HCT116 (cell line): Measurements from ENCODE around the gene KIAA1549. TPM values are rescaled to one million over a fixed set of nuclear protein-coding genes. Genes with fewer than 3 reads are reported as not detected.

Source experiments
- ATAC-seq: fragments of 200-7000 bp; cut with Tn5 transposase; 2 replicates; pipeline ENCODE4 v1.9.1; 2020; ENCODE audit warnings: mild to moderate bottlenecking, moderate library complexity
- BruUV-seq: library from RNA; stranded (reverse); fragments of 400-500 nt; replicated peaks from 2 replicates; lab custom pipeline; 2021; lab: Mats Ljungman, UMichigan
- CTCF ChIA-PET: fragments of 300-600 bp; sonication (Branson Sonifier 250); formaldehyde crosslinking; loops from one replicate; lab custom pipeline; 2021; ENCODE audit warnings: antibody characterized with exemption; lab: Charles Lee
- POLR2A ChIA-PET: fragments of 300-600, 350-600 bp; sonication (Branson Sonifier 250); formaldehyde crosslinking; loops from one replicate; lab custom pipeline; 2021; ENCODE audit warnings: antibody characterized with exemption; lab: Charles Lee
- RAD21 ChIA-PET, 2 experiments: fragments of 300-600 bp; sonication (Branson Sonifier 250); formaldehyde crosslinking; loops; one replicate each; lab custom pipeline; 2023; ENCODE audit warnings: low total read pairs in 2 of 2; ENCODE audit not compliant: uncharacterized antibody in 2 of 2, unreplicated experiment in 2 of 2, low non-redundant PET in 1 of 2; lab: Charles Lee
- DNase-seq: peaks from one replicate; pipeline ENCODE4 v3.0.0-alpha.2; 2010; ENCODE audit warnings: low read depth, low spot score
- H2AFZ ChIP-seq: fragments of 200-600 bp; shearing (Covaris generic), sonication (generic); 2 replicates; pipeline ENCODE4 v1.6.1; 2017; ENCODE audit warnings: low read depth, mixed run types, mixed read lengths, antibody characterized with exemption, low read length; ENCODE audit not compliant: poor library complexity, severe bottlenecking
- H3K27ac ChIP-seq: 2 replicates; pipeline ENCODE4 v1.5.1; 2012; ENCODE audit warnings: low read depth, low read length
- H3K27me3 ChIP-seq: fragments of 200-600 bp; sonication (generic); 2 replicates; pipeline ENCODE4 v1.6.1; 2016; ENCODE audit warnings: mixed run types, low read length, mixed read lengths; ENCODE audit not compliant: insufficient read depth
- H3K36me3 ChIP-seq, 2 experiments: fragments of 200-500 bp in 1 of 2; fragments of 200-600 bp in 1 of 2; sonication (Bioruptor generic) in 1 of 2; sonication (generic) in 1 of 2; 2 replicates each; pipeline versions ENCODE4 v1.5.1 to v1.6.1; 2014 to 2016; ENCODE audit warnings: low read length in 2 of 2, inconsistent platforms in 1 of 2, mixed read lengths in 1 of 2, mixed run types in 1 of 2; ENCODE audit not compliant: insufficient read depth in 2 of 2, control insufficient read depth in 1 of 2
- H3K4me1 ChIP-seq, 2 experiments: fragments of 200-600 bp in 1 of 2; sonication (generic) in 1 of 2; 2 replicates each; pipeline versions ENCODE4 v1.5.1 to v1.6.1; 2012 to 2017; ENCODE audit warnings: low read length in 2 of 2, inconsistent platforms in 1 of 2, mild to moderate bottlenecking in 1 of 2, mixed read lengths in 1 of 2, mixed run types in 1 of 2, moderate library complexity in 1 of 2; ENCODE audit not compliant: insufficient read depth in 2 of 2, control insufficient read depth in 1 of 2
- H3K4me2 ChIP-seq: fragments of 200-600 bp; sonication (generic); 2 replicates; pipeline ENCODE4 v1.6.1; 2017; ENCODE audit warnings: mixed run types, low read length, mixed read lengths
- H3K4me3 ChIP-seq, 2 experiments: fragments of 200-600 bp in 1 of 2; sonication (generic) in 1 of 2; replicated peaks in 1 of 2; 2 replicates each; pipeline ENCODE4 v1.5.1; 2011 to 2016; ENCODE audit warnings: low read length in 2 of 2, control low read depth in 1 of 2, low read depth in 1 of 2, mild to moderate bottlenecking in 1 of 2, mixed read lengths in 1 of 2, mixed run types in 1 of 2
- H3K79me2 ChIP-seq: fragments of 200-600 bp; sonication (generic); 2 replicates; pipeline ENCODE4 v1.6.1; 2017; ENCODE audit warnings: mild to moderate bottlenecking, mixed run types, low read length, moderate library complexity, mixed read lengths; ENCODE audit not compliant: insufficient read depth
- H3K9ac ChIP-seq: fragments of 200-600 bp; sonication (generic); 2 replicates; pipeline ENCODE4 v1.6.1; 2016; ENCODE audit warnings: low read length, mixed read lengths
- H3K9me2 ChIP-seq: fragments of 200-600 bp; sonication (generic), shearing (Covaris generic); 2 replicates; pipeline ENCODE4 v1.6.1; 2017; ENCODE audit warnings: mixed run types, mild to moderate bottlenecking, moderate library complexity; ENCODE audit not compliant: insufficient read depth
- H3K9me3 ChIP-seq, 2 experiments: fragments of 200-500 bp in 1 of 2; fragments of 200-600 bp in 1 of 2; sonication (Bioruptor generic) in 1 of 2; sonication (generic) in 1 of 2; 2 replicates each; pipeline ENCODE4 v1.6.1; 2014 to 2017; ENCODE audit warnings: low read length in 2 of 2, mixed read lengths in 2 of 2, inconsistent platforms in 1 of 2, low read depth in 1 of 2, mild to moderate bottlenecking in 1 of 2, mixed run types in 1 of 2, moderate library complexity in 1 of 2; ENCODE audit not compliant: control insufficient read depth in 1 of 2, insufficient read depth in 1 of 2
- H4K20me1 ChIP-seq: fragments of 200-600 bp; sonication (generic), shearing (Covaris generic); 2 replicates; pipeline ENCODE4 v1.6.1; 2017; ENCODE audit warnings: mixed run types, mild to moderate bottlenecking, moderate library complexity; ENCODE audit not compliant: insufficient read depth
- EGR1 ChIP-seq: IDR thresholded peaks from 2 replicates; pipeline ENCODE4 v1.6.1; 2012; ENCODE audit warnings: low read depth
- ELF1 ChIP-seq: IDR thresholded peaks from 2 replicates; pipeline ENCODE4 v1.6.1; 2012; ENCODE audit warnings: low read depth, borderline replicate concordance
- EZH2phosphoT487 ChIP-seq: fragments of 200-600 bp; IDR thresholded peaks from 2 replicates; pipeline ENCODE4 v1.6.1; 2018; ENCODE audit warnings: antibody characterized with exemption, borderline replicate concordance
- JUND ChIP-seq: IDR thresholded peaks from 2 replicates; pipeline ENCODE4 v1.6.1; 2012
- POLR2A ChIP-seq: IDR thresholded peaks from 2 replicates; pipeline ENCODE4 v1.7.0; 2011; ENCODE audit warnings: borderline replicate concordance; ENCODE audit not compliant: insufficient read depth, insufficient read length; ENCODE audit errors: extremely low read depth
- RAD21 ChIP-seq: IDR thresholded peaks from 2 replicates; pipeline ENCODE4 v1.6.1; 2012; ENCODE audit warnings: low read depth, mild to moderate bottlenecking
- SP1 ChIP-seq: IDR thresholded peaks from 2 replicates; pipeline ENCODE4 v1.6.1; 2012; ENCODE audit warnings: low read depth
- YY1 ChIP-seq: IDR thresholded peaks from 2 replicates; pipeline ENCODE4 v1.6.1; 2011; ENCODE audit warnings: low read length, low read depth, moderate library complexity, mild to moderate bottlenecking; ENCODE audit not compliant: insufficient replicate concordance; ENCODE audit errors: extremely low read depth
- ZFX ChIP-seq: fragments of 450-650 bp; IDR thresholded peaks from 2 replicates; pipeline ENCODE4 v1.6.1; 2017
- ZNF274 ChIP-seq: fragments of 200-500 bp; sonication (Bioruptor generic); IDR thresholded peaks from 2 replicates; pipeline ENCODE4 v1.6.1; 2014; ENCODE audit warnings: mild to moderate bottlenecking, low read depth, low read length, inconsistent platforms
- intact Hi-C: fragments of 100-400 bp; cut with micrococcal nuclease; formaldehyde crosslinking; loops from 2 replicates; pipeline ENCODE4 v1.10.0; 2022
- total RNA-seq: library from RNA; stranded (reverse); gene quantifications from one replicate; pipeline ENCODE4 v1.2.1, GENCODE V29; 2021; ENCODE audit not compliant: unreplicated experiment
- TF ChIP-seq, protein P1 (sequence below): IDR thresholded peaks from 2 replicates; pipeline ENCODE4 v1.6.1; 2011; ENCODE audit warnings: mild to moderate bottlenecking, low read length, moderate library complexity; ENCODE audit not compliant: insufficient replicate concordance; ENCODE audit errors: extremely low read depth
- TF ChIP-seq, protein P2 (sequence below): IDR thresholded peaks from 2 replicates; pipeline ENCODE4 v1.6.1; 2012; ENCODE audit warnings: low read depth
- TF ChIP-seq, protein P3 (sequence below): IDR thresholded peaks from 2 replicates; pipeline ENCODE4 v1.6.1; 2012

Gene KIAA1549
- total RNA-seq, 1 experiment from 2014 or later = 3.9 TPM

DNA sequence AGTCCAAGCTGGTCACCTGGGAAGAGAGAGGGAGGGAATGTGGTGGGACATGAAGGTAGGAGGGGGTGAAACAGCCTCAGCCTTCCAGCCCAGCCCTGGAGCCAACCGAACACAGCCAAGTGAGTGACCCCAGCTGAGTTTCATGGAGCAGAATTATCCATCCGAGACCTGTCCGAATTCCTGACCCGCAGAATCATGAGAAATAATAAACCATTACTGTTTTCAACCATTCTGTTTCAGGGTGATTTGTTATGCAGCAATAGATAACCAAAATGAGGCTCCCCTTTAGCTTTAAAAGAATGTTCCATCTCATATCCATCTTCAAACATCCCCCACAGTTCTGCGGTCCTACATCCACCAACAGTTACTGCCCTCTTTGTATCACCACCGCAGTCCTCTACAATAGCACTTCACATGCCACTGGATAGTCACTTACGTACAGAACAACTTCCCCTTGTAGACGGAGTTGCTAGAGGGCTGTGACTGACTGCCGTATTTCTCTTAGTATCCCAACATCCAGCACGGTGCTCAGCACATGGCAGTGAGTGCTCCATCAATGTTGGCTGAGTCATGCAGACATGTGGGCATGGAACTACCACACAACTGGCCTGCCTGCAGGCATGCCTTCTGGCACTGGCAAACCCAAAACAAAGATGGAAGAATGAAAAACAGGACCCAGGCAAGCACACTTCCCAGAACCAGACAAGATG lies 18.5 kb downstream of the KIAA1549 start:
- no peak for ATAC-seq
- POLR2A ChIA-PET = no interaction called here
- CTCF ChIA-PET = interaction anchor here (1.1 kb wide), 1 partner anchor 76 kb away, joined by 3 read pairs; no protein-coding TSS in a partner anchor

More for the DNA sequence above, 18.5 kb downstream of the KIAA1549 start:
- H3K36me3 ChIP-seq = no peaks in the 10 kb centered on the region
- peaks cover 9% of the 10 kb centered on the region; the same call in 1 of the 2 replicates for H3K79me2 ChIP-seq
- H3K27ac ChIP-seq = no peak overlapping the region
- TF ChIP-seq JUND = no peak
- TF ChIP-seq, protein P1, sequence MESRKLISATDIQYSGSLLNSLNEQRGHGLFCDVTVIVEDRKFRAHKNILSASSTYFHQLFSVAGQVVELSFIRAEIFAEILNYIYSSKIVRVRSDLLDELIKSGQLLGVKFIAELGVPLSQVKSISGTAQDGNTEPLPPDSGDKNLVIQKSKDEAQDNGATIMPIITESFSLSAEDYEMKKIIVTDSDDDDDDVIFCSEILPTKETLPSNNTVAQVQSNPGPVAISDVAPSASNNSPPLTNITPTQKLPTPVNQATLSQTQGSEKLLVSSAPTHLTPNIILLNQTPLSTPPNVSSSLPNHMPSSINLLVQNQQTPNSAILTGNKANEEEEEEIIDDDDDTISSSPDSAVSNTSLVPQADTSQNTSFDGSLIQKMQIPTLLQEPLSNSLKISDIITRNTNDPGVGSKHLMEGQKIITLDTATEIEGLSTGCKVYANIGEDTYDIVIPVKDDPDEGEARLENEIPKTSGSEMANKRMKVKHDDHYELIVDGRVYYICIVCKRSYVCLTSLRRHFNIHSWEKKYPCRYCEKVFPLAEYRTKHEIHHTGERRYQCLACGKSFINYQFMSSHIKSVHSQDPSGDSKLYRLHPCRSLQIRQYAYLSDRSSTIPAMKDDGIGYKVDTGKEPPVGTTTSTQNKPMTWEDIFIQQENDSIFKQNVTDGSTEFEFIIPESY = no peak
- TF ChIP-seq, protein P2, sequence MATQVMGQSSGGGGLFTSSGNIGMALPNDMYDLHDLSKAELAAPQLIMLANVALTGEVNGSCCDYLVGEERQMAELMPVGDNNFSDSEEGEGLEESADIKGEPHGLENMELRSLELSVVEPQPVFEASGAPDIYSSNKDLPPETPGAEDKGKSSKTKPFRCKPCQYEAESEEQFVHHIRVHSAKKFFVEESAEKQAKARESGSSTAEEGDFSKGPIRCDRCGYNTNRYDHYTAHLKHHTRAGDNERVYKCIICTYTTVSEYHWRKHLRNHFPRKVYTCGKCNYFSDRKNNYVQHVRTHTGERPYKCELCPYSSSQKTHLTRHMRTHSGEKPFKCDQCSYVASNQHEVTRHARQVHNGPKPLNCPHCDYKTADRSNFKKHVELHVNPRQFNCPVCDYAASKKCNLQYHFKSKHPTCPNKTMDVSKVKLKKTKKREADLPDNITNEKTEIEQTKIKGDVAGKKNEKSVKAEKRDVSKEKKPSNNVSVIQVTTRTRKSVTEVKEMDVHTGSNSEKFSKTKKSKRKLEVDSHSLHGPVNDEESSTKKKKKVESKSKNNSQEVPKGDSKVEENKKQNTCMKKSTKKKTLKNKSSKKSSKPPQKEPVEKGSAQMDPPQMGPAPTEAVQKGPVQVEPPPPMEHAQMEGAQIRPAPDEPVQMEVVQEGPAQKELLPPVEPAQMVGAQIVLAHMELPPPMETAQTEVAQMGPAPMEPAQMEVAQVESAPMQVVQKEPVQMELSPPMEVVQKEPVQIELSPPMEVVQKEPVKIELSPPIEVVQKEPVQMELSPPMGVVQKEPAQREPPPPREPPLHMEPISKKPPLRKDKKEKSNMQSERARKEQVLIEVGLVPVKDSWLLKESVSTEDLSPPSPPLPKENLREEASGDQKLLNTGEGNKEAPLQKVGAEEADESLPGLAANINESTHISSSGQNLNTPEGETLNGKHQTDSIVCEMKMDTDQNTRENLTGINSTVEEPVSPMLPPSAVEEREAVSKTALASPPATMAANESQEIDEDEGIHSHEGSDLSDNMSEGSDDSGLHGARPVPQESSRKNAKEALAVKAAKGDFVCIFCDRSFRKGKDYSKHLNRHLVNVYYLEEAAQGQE = no peak
- TF ChIP-seq ZFX = no peak
- no peak for TF ChIP-seq EGR1
- TF ChIP-seq SP1 = no peak
- no peak for TF ChIP-seq YY1
- TF ChIP-seq, protein P3, sequence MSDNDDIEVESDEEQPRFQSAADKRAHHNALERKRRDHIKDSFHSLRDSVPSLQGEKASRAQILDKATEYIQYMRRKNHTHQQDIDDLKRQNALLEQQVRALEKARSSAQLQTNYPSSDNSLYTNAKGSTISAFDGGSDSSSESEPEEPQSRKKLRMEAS = no peak
- TF ChIP-seq RAD21 = no peak
- no peak for TF ChIP-seq ELF1
- TF ChIP-seq POLR2A = no peak
- no peak for TF ChIP-seq EZH2phosphoT487
- no peak for TF ChIP-seq ZNF274
- RAD21 ChIA-PET = no interaction called here
- no peaks in the 10 kb centered on the region for H3K9me3 ChIP-seq
- H3K9ac ChIP-seq = no peak overlapping the region
- no peak overlapping the region for H3K4me2 ChIP-seq
- no peaks in the 10 kb centered on the region; a peak in 1 of 4 replicates for H3K4me1 ChIP-seq
- intact Hi-C loops = no loop called here
- H3K27me3 ChIP-seq = no peaks in the 10 kb centered on the region
- no peaks in the 10 kb centered on the region for H3K9me2 ChIP-seq
- no peak overlapping the region for H2AFZ ChIP-seq
- no TSS peak for BruUV-seq
- H3K4me3 ChIP-seq = no peak overlapping the region
- H4K20me1 ChIP-seq = no peaks in the 10 kb centered on the region
- no peak for DNase-seq
